Measurements from ENCODE around the gene WNT2. TPM values are rescaled to one million over a fixed set of nuclear protein-coding genes. Genes with fewer than 3 reads are reported as not detected.

The WNT2 gene
- polyA plus RNA-seq, 3 donors, result 0.42 to 0.77 (median 0.70) TPM

Other genes starting within 250 kb of the WNT2 start
- under 1 TPM in 1 of 3 donors, not detected in 2; 0.06 TPM for gene ASZ1, start 104.4 kb upstream of the WNT2 start, polyA plus RNA-seq (ENCODE audit: insufficient read length in 3 of 3)
- 10 to 100 TPM in 2 of 3 donors, 1 to 10 TPM in 1; 3.7 to 11.5 (median 11.2) TPM for gene CFTR, start 157.0 kb upstream of the WNT2 start, polyA plus RNA-seq (ENCODE audit: insufficient read length in 3 of 3)

Measured in renal pelvis (tissue), 3 donors.